Type B pancreatic cell (in vitro differentiated cells): ENCODE results near the gene SSR1. TPM values are rescaled to one million over a fixed set of nuclear protein-coding genes. Genes with fewer than 3 reads are reported as not detected.
A peak's percentile ranks its signal among the peaks of the same experiment; 100 is the strongest.

Experiments
- DNase-seq: peaks from one replicate; pipeline ENCODE4 v3.0.0; 2021; ENCODE audit warnings: mixed read lengths; ENCODE audit not compliant: unreplicated experiment; ENCODE audit errors: extremely low spot score
- H3K27ac Mint-ChIP-seq: 2 replicates; pipeline ENCODE4 v1.8.0; 2021; ENCODE audit warnings: mild to moderate bottlenecking, mixed read lengths
- H3K27me3 Mint-ChIP-seq: 2 replicates; pipeline ENCODE4 v1.8.0; 2021; ENCODE audit warnings: mixed read lengths
- H3K36me3 Mint-ChIP-seq: 2 replicates; pipeline ENCODE4 v1.8.0; 2021; ENCODE audit warnings: mixed read lengths
- H3K4me1 Mint-ChIP-seq: one replicate; pipeline ENCODE4 v1.8.0; 2021; ENCODE audit warnings: mixed read lengths; ENCODE audit not compliant: unreplicated experiment
- H3K4me3 Mint-ChIP-seq: 2 replicates; pipeline ENCODE4 v1.8.0; 2021; ENCODE audit warnings: mild to moderate bottlenecking, mixed read lengths
- H3K9me3 Mint-ChIP-seq: 2 replicates; pipeline ENCODE4 v1.8.0; 2021; ENCODE audit warnings: mixed read lengths
- CTCF ChIP-seq: fragments of 200-600 bp; sonication (generic); conservative IDR thresholded peaks from 2 replicates; pipeline ENCODE4 v1.5.0; 2021; ENCODE audit warnings: antibody characterized with exemption, mild to moderate bottlenecking
- total RNA-seq: library from RNA; stranded (reverse); gene quantifications from 2 replicates; pipeline ENCODE4 v1.2.1, GENCODE V29; 2021; ENCODE audit warnings: low replicate concordance

The SSR1 gene
- total RNA-seq, 1 donor from 2014 or later = 124 TPM

- Mint-ChIP-seq H3K4me3 (no peak overlapping the region), H3K27ac (peak overlapping the region; percentile 52), H3K36me3 (peaks cover 7% of the 10 kb centered on the region), H3K9me3 (no peaks in the 10 kb centered on the region), H3K27me3 (no peaks in the 10 kb centered on the region), H3K4me1 (peaks cover 56% of the 10 kb centered on the region)
- no peak for DNase-seq
- TF ChIP-seq CTCF = no peak
These were observed 72.6 kb downstream of the SSR1 start for GRCh38 chr6:7240351-7240750.

- H3K4me1 Mint-ChIP-seq = peaks cover 56% of the 10 kb centered on the region
- DNase-seq = no peak
- H3K27ac Mint-ChIP-seq = peak overlapping the region; percentile 54
- TF ChIP-seq CTCF = no peak
- peaks cover 9% of the 10 kb centered on the region for H3K36me3 Mint-ChIP-seq
- no peaks in the 10 kb centered on the region for H3K27me3 Mint-ChIP-seq
- H3K9me3 Mint-ChIP-seq = no peaks in the 10 kb centered on the region
- no peak overlapping the region for H3K4me3 Mint-ChIP-seq
These were observed 73.4 kb downstream of the SSR1 start for GRCh38 chr6:7239590-7239948.

DNA sequence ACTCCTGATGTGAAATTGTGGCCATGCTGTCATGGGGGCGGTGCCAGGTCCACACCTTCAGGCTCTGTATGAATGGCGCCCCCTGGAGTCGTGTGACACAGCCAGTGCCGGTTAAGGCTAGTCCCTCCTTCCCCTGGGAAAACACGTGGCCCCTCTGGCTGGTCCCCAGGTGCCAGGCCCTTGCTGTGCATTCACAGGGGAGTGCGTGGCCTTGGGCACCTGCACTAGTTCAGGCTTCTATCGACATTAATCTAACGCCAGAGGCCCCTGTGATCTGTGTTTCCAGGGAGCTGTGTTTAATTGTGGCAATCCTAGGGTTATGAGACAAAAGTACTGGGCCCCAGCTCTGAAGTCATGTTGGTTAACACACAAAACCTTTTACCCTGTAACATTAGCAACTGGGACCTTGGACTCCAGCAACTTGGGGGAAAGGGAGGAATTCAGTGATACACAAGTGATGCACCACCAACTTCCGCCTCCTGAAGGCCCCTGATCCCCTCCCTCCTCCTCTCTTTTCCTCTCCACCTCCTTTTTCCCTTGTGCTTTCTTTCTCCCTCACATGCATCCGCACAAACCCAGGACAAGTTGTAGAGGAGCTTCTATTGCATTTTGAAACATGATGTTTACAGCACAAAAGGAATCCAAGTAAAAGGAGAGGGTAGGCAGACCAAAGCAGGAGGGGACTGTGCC, 74.0 kb downstream of the SSR1 start:
- Mint-ChIP-seq H3K36me3 (peaks cover 14% of the 10 kb centered on the region), H3K9me3 (no peaks in the 10 kb centered on the region), H3K4me1 (peaks cover 56% of the 10 kb centered on the region), H3K27ac (peak overlapping the region; percentile 54), H3K4me3 (peak overlapping the region; percentile 7), H3K27me3 (no peaks in the 10 kb centered on the region)
- peak; percentile 73 for TF ChIP-seq CTCF
- no peak for DNase-seq

DNA sequence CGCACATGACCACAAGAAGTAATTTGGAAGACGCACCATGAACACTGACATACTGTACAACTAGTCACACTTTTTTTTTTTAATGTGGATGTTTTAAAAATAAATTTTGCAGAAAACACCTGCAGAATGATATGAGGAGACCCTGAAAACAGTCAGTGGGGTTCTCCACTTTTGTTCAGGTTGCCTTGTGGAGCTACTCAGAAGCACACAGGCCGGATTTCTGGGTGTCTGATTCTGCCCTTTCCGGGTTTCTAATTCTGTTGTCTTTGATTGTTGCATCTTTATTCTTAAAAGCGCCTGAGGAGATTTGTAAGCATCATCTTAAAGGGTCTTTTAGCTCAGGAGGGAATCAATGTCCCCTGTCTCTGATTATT, 74.5 kb downstream of the SSR1 start:
- Mint-ChIP-seq H3K27me3 (no peaks in the 10 kb centered on the region), H3K9me3 (no peaks in the 10 kb centered on the region), H3K27ac (peak overlapping the region; percentile 54), H3K36me3 (peaks cover 17% of the 10 kb centered on the region), H3K4me1 (peaks cover 54% of the 10 kb centered on the region), H3K4me3 (peak overlapping the region; percentile 7)
- no peak for DNase-seq
- no peak for TF ChIP-seq CTCF

GRCh38 chr6:7237653-7238188, 75.3 kb downstream of the SSR1 start:
- no peaks in the 10 kb centered on the region for H3K27me3 Mint-ChIP-seq
- peak overlapping the region; percentile 16 for H3K27ac Mint-ChIP-seq
- no peak for DNase-seq
- H3K4me1 Mint-ChIP-seq = peaks cover 46% of the 10 kb centered on the region
- peaks cover 17% of the 10 kb centered on the region for H3K36me3 Mint-ChIP-seq
- H3K4me3 Mint-ChIP-seq = no peak overlapping the region
- no peaks in the 10 kb centered on the region for H3K9me3 Mint-ChIP-seq
- no peak for TF ChIP-seq CTCF
